CD1c-positive myeloid dendritic cell (primary cell): Measurements from ENCODE around the gene HOXA5.

Source experiments
- DNase-seq: peaks from one replicate; pipeline ENCODE4 v3.0.0-alpha.2; 2016; ENCODE audit errors: extremely low spot score

HOXA5 gene

DNA sequence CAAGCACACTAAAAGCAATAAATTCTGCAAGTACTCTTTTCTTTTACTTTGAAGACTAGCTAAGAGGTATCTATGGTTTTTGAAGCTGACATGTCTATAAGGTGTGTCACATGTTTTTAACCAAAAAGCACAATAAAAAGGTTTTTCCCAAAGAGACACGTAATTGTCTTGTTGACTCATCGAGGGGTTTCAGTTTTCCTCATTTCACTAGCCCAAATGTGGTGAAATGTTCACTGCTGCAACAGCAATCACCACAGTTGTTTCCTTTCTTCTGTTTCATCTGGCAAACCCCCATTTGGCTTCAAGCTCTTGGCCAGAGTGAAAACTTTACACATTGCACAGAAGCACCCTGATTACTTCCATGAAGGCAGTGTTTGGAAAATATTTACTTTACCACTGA is 9.1 kb downstream of the HOXA5 start:
- DNase-seq: peak; percentile 64

DNA sequence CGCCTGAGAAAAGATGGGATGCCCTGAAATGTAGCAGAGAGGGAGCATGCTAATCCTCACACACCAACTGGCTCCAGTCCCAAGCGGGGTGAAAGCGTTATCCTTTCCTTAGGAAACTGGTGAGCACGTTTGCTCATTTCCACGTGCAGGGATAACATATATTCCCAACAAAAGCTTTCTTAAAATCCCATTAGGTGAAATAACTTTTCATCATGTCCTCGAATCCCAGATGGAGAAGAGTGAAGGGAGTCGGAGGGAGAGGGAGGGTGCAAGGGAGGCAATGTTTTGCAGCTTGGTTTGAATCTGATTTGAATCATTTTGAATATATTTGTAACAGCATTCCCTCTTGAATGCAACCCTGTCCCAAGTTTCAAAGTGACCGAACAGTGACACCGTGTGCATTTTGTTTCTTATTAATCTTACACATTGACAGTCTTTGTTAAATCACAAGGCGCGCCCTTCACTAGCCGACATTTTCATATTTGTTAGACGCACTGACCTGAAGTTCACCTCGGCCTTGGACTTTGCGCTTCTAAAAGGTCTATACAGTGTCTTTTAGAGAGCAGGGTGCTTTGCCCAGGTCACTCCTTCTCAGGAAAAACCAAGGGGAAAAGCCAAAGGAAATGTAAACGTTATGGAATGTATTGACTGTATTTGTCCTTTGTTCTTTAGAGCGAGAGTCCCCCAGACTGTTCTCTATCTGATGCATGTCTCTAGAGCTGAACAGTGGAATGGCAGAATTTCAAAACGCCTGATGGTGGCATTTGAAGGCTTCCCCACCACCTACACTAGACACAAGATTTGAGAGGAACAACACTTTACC is 9.9 kb downstream of the HOXA5 start:
- DNase-seq: no peak

GRCh38 chr7:27132978-27133377 is 10.5 kb downstream of the HOXA5 start:
- DNase-seq: no peak

- no peak for DNase-seq
These were observed 11.3 kb downstream of the HOXA5 start for GRCh38 chr7:27132214-27132613.

- no peak for DNase-seq
These were observed 12.1 kb downstream of the HOXA5 start for GRCh38 chr7:27131390-27131819.

- peak; percentile 79 for DNase-seq
These were observed 12.7 kb downstream of the HOXA5 start, which contains the start of gene HOXA4 for GRCh38 chr7:27130540-27131389. TSS of gene HOXA4 (minus strand) at chr7:27130757. CDS start at chr7:27130733, 24 bp downstream.

- no peak for DNase-seq
These were observed 13.5 kb downstream of the HOXA5 start for GRCh38 chr7:27129729-27130539.

DNA sequence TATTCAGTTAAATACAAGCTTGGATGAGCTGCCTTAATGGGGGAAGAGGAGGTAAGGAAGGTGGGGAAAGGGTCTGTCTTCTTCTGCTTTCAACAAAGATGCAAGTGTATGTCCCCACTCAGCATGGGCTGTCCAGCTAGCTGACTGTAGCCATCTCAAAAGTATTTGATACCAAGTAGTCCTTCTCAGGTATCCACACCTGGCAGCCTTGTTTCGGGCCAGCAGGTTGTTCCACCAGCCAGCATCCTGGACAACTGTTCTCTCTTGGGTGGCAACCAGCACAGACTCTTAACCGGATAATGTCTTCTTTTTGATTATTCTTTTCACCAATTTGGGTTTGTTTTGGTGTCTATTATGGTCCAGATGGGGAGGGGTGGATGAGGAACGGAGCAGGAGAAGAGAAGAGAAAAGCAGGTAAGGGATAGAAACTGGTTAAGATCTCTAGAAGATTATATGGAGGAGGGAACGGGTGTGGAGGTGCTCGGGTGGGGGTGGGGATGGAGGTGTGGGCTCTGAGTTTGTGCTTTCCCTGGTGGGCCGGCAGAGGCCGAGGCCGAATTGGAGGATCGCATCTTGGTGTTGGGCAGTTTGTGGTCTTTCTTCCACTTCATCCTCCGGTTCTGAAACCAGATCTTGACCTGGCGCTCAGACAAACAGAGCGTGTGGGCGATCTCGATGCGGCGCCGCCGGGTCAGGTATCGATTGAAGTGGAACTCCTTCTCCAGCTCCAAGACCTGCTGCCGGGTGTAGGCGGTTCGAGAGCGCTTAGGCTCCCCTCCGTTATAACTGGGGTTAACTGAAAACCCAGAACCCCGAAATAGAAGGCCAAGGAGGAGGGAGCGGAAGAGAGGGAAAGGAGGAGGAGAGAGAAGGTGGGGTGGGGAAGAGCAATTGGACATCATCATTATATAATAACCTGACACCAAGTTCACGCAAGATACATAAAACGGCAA is 14.4 kb downstream of the HOXA5 start:
- DNase-seq: no peak

DNA sequence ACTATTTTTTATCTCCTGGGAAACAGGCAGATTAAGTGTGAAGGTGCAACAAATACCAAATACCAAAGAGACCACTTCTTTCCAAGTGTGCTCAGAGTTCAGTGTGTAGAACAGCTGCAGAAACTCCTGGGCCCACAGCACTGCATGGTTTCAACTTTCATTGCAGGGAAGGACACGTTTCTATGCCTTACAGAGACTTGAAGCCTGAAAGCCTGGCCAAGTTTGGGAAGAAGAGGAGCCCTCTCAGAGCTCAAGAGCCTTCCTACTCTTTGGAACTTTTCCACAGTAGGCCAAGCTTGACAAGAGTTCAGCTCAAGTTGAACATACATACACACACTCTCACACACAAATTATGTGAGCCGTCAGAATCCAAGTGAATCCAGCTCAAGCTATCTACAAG is 15.4 kb downstream of the HOXA5 start:
- DNase-seq: no peak

GRCh38 chr7:27126596-27127327 is 16.7 kb downstream of the HOXA5 start:
- no peak for DNase-seq

- DNase-seq: no peak
These were observed 17.5 kb downstream of the HOXA5 start for GRCh38 chr7:27125986-27126394.

- DNase-seq: no peak
These were observed 18.4 kb downstream of the HOXA5 start for GRCh38 chr7:27124902-27125689.

DNA sequence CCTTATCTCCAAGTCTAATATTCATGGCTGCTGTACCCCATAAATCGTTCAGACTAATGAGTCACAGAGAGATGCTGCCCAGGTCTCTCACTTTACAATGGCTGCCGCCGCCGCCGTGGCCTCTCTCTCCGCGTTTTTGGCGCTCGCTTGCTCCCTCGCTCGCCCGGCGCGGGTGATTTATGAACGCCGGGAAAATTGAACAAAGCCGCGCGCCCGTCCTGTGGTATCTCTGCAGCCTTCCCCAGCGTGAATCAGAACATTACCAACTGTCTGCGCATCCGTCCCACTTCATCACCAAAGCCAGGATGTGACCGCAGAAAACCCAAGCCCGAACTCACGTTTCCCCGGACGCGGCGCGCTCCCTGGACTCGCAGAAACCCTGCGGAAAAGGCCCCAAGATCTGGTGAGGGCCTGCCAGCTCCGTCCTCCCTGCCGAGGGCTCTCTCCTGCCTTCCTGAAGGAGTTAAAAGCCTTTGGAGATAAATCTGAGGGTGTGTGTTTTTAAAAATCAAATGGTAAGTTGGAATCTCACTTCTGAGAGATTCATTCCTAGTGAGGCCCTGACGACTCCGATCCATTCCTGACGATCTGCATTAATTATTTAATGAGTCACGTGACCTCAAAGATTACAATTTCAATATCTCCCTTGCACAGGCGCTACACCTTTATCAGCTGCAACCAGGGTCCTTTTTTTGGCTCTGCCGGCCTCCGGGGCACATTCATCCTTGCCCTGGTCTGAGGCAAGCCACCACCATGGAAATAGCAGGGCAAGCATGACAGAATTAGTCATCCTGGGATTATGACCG is 19.2 kb downstream of the HOXA5 start:
- DNase-seq: no peak

GRCh38 chr7:27123477-27124053 is 19.9 kb downstream of the HOXA5 start:
- no peak for DNase-seq

- DNase-seq: no peak
These were observed 20.4 kb downstream of the HOXA5 start for GRCh38 chr7:27123007-27123476.

DNA sequence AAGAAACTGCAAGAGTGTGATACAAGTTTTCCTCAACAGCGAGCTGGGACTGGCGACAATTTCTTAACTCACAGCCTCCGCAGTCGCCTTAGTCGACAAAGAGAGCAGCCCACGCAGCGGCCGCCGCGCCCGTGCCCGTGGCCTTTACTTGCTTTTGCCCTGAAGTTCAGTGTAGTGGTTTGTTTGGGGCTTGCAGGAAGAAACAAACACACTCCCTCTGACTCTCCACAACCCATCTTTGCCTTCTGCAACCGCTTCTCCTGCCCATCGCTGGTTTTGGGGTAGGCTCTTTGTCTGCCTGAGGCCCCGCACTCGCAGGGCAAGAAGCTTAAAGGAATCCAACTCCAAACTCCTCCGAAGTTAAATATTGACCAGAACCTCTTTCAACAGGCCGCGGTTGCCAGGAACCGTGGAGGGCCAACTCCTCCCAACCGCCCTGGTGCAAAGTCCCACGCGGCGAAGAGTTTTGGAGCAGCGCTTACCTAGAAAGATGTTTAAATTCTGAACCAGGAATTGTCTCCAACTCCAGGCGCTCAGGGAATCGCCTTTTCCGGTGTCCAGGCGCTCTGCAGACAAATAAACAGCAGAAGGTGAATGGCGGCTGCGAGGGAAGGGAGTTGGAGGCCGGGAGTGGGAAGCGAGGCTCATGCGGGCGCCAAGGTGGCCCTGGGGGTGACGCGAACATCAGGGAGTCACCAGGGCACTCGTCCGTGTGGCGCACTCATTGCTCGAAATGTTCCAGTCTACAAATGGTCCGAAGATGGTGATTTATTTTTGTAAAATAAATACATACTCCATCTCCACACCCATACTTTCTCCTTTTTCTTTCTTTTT is 21.2 kb downstream of the HOXA5 start:
- DNase-seq: no peak

DNA sequence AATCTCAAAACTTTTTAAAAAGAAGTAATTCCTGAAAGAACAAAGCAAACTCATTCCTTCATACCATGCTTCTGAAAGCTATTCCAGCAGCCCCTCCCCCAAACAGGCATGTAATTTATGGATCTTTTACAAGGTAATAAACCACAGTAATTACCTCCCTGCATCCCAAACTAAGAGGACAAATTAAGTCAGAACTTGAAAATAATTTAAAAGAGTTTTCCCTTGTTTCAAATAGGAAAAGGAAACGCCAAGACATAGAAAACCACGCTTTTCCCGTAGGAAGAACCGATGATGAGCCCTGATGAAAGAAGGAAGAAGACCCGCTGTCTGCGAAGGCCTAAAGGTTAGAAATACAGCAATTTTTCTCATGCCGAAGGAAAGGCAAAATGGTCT is 21.8 kb downstream of the HOXA5 start:
- no peak for DNase-seq
